GM12891 (cell line): ENCODE measurements around the gene LRRIQ1.

Source experiments
- DNase-seq: peaks from one replicate; pipeline ENCODE4 v3.0.0; 2011; ENCODE audit warnings: low spot score; ENCODE audit not compliant: insufficient read length
- FAIRE-seq: peaks from 2 replicates; lab custom pipeline; 2011; peaks lifted over from hg19 to GRCh38; lab: Jason Lieb, UNC
- PAX5 ChIP-seq: IDR thresholded peaks from 2 replicates; pipeline ENCODE4 v1.6.1; 2011; ENCODE audit warnings: low read length, moderate library complexity, mild to moderate bottlenecking; ENCODE audit not compliant: insufficient read depth, severe bottlenecking
- POLR2A ChIP-seq: IDR thresholded peaks from 2 replicates; pipeline ENCODE4 v1.6.1; 2011; ENCODE audit warnings: low read depth, low read length, control low read depth
- POLR2AphosphoS5 ChIP-seq: IDR thresholded peaks from 2 replicates; pipeline ENCODE4 v1.6.1; 2011; ENCODE audit warnings: low read depth, low read length, control low read depth
- POU2F2 ChIP-seq: IDR thresholded peaks from 2 replicates; pipeline ENCODE4 v1.6.1; 2011; ENCODE audit warnings: low read depth, mild to moderate bottlenecking, control low read depth, low read length, moderate library complexity
- SPI1 ChIP-seq: IDR thresholded peaks from 2 replicates; pipeline ENCODE4 v1.6.1; 2011; ENCODE audit warnings: low read depth, low read length, control low read depth
- TAF1 ChIP-seq: IDR thresholded peaks from 2 replicates; pipeline ENCODE4 v1.6.1; 2011; ENCODE audit warnings: low read depth, low read length, control low read depth

The LRRIQ1 gene

DNA sequence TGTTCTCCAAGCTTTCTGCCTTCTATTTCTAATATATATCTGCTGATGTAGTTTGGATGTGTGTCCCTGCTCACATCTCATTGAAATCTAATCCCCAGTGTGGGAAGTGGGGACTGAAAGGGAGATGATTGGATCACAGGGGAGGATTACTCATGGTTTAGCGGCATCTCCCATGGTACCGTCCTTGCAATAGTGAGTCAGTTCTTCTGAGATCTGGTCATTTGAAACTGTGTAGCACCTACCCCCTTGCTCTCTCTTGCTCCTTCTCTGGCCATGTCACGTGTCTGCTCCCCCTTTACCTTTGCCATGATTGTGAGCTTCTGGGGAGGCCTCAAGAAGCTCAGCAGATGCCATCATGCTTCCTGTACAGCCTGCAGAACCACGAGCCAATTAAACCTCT, 217.7 kb downstream of the LRRIQ1 start:
- FAIRE-seq (peak; percentile 33), DNase-seq (no peak)
- TF ChIP-seq SPI1 (no peak), POLR2A (no peak), POU2F2 (no peak), POLR2AphosphoS5 (no peak)

DNA sequence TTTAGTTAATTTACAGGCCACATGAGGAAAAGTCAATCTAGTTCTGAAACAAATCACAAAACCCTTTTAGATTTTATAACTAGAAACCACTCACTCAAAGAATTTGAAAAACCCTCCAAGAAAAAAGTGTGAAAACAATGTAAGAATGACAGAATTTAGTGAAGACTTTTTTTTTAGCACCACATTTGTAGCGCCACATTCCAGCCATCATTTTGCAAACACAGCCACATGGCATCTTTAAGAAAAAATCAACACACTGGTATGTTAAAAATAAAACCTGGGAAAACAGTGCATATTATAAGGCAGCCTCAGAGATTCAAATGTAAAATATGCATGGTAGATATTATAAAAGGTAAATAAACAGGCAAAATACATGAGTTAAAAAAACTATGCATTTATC, 221.5 kb downstream of the LRRIQ1 start:
- FAIRE-seq (no peak), DNase-seq (no peak)
- no peak for TF ChIP-seq POLR2A
- TF ChIP-seq POU2F2 = no peak
- no peak for TF ChIP-seq TAF1
- TF ChIP-seq PAX5 = no peak
- no peak for TF ChIP-seq SPI1

DNA sequence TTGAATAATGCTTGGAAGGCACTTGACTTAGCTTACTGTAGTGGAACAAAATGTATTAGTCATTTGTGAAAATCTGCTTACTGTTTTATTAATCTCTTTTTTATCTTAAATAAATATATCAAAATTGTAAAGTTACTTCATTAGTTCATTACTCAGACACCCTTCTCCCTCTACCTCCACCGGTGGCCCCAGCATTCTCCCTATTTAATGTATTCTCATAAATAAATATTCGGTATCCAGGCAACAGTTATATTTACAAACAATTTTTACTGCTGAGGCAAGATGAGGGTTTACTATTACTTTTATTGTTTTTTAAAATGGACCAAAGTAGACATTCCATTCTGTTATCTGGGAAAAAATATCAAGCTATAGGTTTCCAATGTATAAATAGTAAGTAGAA, 224.3 kb downstream of the LRRIQ1 start:
- no peak for FAIRE-seq
- TF ChIP-seq POLR2AphosphoS5 (no peak), POLR2A (no peak), TAF1 (no peak), SPI1 (no peak), PAX5 (no peak), POU2F2 (no peak)
- no peak for DNase-seq

DNA sequence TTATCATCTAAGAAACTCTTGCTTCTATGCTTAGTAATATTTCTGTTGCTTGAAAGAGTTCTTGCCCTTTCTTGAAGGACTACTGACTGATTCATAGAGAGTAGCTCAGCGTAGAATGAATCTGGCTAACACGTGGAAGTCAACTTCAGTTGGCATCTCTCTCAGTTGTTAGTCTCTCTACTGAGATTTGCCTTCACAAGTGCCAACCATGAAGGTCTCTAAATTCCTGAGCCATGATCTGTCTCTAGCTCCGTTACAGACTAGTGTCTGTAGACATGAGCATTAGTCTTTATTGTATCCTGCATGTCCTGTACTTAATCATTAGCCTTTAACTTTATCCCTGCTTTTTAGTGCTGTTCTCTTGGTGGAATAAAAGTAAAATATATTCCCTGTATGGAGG, 224.7 kb downstream of the LRRIQ1 start:
- no peak for FAIRE-seq
- TF ChIP-seq POLR2A (no peak), SPI1 (no peak), POU2F2 (no peak), PAX5 (no peak), POLR2AphosphoS5 (no peak), TAF1 (no peak)
- no peak for DNase-seq

DNA sequence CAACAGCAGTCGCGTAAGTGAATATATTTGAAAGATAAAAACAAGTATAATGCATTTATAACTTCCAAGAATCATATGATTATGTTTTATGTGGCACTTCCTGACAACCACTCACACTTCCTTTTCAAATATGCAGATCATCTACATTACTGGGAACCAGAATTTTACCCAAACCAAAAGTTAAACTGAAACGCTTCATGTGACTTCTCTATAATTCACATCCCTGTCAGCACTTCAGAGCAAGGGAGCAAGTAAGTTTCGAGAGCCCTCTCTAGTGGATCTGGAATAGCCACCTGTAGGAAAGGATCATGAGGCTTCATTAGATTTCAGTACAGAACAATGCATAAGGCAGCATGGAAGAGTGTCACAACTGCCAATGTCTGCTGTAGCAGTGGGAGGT, 230.2 kb downstream of the LRRIQ1 start:
- FAIRE-seq = no peak
- no peak for DNase-seq
- TF ChIP-seq POLR2AphosphoS5 (no peak), TAF1 (no peak), SPI1 (no peak), POLR2A (no peak)

DNA sequence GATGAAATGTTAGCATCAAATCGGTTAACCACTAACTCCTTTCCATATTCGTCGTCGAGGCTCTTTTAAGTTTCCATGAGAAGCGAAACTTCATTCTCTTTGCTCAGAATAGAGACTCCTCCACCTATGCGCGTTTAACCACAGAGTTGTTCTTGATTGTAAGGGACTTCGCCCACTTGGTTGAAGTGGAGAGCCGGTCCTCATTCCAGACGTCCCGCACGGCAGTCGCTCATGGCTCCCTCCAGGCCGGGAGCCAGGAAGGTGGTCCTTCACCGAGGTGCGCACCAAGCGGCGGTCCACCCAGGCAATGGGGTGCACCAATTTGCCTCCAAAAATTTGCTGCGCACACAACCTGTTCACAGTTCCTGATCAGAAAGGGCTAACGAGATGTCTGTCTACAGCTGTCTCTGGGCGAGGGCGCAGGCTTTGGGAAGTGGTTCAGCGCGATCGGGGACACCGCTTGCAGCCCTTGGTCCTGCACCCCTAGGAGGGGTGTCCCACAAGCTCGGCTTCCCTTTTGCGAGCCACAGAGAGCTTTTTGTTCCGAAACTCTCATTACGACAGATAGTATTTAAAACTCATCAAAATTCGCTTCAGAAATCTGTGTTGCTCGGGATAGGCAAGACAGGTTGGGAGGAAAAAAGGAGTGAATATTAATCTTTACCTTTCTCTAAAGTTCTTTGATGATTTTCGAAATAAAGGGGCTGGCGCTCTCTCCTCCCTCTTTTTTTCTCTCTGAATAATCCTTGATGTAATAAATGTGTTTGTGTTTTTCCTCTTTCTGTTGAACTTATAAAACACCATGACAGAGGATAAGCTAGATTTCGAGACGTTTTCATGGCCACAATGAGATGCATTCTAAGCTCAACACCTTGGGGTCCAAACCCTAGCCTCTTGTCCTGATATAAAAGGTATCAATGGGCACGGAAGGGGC, 237.5 kb downstream of the LRRIQ1 start:
- FAIRE-seq = no peak
- TF ChIP-seq POU2F2 (no peak), POLR2A (no peak), TAF1 (no peak), PAX5 (no peak), SPI1 (no peak), POLR2AphosphoS5 (no peak)
- no peak for DNase-seq

DNA sequence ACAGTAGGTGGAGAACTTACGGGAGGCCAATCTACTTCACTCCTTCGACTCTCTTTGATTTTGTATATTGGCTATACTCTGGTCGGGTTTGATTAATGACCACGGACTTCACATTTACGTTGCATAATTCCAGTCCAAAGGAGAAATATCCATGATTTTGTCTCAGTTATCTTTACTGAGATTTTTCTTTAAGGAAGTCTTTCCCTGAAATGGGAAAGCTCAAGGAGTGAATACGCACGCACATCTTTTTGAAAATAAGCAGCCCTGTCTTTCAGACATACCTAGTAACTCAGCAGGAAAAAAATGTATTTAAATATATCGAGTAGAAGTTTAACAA, 238.1 kb downstream of the LRRIQ1 start:
- FAIRE-seq = no peak
- TF ChIP-seq PAX5 (no peak), SPI1 (no peak), POLR2A (no peak), TAF1 (no peak), POLR2AphosphoS5 (no peak), POU2F2 (no peak)
- no peak for DNase-seq

DNA sequence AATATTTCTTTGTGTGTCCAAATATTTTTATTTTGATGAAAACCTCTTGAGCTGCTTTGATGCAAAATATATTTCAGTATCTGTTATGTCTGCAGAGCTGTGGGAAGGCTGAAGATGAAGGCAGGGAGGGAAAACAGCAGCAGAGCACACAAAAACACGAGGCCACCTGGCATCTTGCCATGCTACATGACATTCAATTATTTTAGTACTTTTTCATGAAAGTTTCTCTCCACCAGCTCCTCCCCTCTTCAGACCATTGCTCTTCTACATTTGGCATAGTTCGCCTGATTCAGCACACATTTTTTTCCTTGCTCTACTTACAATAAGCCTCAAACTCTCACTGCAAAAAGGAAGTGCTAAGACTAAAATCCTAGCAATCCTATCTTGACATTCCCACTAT, 239.2 kb downstream of the LRRIQ1 start:
- no peak for DNase-seq
- TF ChIP-seq POLR2A (no peak), POU2F2 (no peak), SPI1 (no peak), TAF1 (no peak), POLR2AphosphoS5 (no peak), PAX5 (no peak)
- no peak for FAIRE-seq

DNA sequence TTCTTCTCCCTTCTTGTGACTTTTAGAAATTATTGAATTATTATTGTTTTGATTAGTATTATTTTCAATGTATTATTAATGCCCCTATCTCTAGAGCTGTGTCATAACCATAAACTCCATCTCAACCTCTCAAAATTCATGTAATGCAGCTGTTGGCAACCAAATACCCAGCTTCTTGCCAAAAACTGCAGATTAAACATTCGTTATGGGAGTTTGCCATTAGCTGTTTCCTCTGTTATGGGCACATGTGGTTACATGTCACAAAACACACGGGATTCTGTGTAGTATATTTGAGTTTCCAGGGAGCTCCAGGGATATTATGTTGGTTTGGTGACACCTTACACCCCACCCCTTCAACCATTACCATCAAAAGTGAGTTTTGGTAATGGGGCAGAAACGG, 241.0 kb downstream of the LRRIQ1 start:
- DNase-seq = no peak
- TF ChIP-seq PAX5 (no peak), POLR2AphosphoS5 (no peak), SPI1 (no peak), POU2F2 (no peak), POLR2A (no peak), TAF1 (no peak)
- FAIRE-seq = no peak

DNA sequence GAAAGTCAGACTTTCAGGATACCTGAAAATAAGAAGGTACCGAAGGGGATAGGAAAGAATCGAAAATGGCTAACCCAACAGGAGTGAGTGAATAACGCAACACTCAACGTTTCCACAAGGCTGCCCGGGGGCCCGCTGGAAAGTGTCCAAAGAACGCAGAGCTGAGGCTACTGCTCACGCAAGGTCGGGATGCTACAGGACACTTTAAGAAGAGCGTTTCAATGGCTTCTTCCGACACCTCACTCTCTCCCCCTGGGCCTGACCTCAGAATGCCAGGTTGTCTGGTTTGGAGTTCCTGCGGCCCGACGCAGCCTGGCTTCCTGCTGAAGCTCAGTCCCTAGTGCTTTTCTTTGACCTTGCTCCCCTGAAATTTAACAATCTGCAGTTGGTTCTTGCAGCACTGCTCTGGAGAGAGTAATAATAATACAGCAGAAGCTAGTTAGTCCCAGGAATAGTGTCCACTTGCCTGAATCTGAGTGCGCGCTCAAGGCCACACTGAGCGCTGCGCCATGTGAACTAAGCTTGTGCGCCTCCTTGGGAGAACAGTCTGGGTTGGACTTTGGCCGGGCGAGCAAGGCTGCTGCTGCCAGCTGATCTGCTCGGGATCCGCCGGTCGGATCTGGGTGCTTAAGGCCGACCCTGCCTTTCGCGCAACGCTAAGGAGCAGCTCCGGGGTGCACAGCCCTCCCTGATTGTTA, 241.9 kb downstream of the LRRIQ1 start:
- no peak for DNase-seq
- no peak for FAIRE-seq
- TF ChIP-seq TAF1 = no peak
- no peak for TF ChIP-seq POLR2A
- no peak for TF ChIP-seq POU2F2
